ENCODE results near the gene SIGMAR1.

SIGMAR1 gene

DNA sequence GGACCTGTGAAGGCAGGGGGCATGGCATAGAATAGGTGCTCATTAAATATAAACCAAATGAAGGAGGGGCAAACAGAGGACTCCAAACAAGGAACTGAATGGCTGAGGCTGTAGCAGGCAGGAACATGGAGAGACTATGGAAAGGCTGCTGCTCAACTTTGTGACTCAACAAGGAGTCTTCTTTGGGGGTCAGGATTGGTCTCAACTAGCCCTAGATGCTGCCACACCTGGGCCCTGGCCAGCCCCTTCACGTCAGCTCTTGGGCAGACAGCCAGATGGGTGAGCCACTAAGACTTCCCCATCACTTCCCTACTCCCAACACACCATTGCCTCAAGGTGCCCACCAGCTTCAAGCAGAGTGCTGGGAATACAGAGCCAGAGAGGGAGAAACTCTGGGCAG is 36.7 kb downstream of the SIGMAR1 start:
- no peak for DNase-seq

DNA sequence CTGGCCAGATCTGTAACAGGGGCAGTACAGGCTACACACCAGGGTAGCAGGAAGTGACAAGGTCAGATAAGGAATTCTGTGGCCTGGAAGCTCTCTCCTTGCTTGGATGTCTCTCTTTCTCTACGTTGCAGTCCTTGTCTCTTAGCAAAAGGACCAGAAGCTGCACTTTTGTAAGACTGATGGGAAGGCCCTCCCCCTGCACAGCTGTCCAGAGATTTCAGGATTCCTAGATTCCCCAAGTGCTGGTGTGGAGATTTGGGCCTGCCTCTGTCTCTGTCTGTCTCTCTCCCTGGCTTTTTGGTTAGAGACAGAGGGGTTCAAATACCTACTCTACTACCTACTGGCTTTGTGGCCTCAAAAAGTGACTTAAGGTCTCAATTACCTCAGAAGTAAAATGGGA is 38.0 kb downstream of the SIGMAR1 start:
- no peak for DNase-seq

DNA sequence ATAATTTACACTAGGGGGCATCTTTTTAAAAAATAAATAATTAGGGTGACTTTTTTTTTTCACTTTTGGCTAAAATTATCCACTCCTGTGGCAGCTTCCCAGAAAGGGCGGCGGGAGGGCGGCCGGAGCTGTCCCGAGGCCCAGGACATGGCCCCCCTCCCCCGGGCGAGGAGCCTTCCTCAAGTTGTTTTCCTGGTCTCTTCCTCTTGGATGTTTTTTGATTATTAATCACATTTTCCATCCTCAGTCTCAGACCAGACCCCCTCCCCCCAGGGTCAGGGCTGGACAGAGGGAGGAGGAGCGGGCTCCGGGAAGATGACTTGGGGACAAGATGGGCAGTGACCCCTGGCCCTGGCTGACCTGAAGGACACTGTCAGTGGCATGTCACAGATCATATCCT is 43.4 kb downstream of the SIGMAR1 start:
- DNase-seq, result no peak

DNA sequence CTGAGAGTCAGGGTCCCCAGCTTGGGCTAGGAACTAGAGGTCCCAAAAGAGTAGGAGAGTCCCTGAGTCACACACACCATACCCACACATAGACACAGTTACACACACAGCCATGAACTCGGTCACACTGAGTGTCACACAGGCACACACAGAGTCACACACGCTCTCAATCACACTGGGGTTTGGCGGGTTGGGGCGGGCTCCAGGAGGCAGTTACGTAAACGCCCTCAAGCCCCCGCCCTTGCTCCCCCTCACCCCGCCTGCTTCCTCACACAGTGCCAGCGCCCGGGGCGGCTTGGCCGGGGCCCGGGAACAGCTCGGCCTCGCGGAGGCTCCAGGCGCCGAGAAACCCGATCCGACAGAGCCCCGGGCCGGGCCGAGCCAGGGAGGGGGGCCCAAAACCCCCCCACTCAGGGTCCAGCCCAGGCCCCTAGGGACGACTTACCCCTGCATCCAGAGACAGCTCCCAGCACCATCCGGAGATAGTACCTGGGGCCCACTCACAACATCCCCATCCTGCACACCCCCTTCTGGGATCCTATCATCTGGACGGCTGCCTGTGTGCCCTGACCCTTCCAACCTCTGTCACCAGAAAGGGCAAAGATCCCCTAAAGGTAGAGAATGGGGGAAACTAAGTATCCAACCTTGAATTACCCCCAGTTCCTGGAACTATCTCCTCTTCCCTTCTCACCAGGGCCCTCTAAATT is 44.5 kb downstream of the SIGMAR1 start:
- DNase-seq, result peak; percentile 29

DNA sequence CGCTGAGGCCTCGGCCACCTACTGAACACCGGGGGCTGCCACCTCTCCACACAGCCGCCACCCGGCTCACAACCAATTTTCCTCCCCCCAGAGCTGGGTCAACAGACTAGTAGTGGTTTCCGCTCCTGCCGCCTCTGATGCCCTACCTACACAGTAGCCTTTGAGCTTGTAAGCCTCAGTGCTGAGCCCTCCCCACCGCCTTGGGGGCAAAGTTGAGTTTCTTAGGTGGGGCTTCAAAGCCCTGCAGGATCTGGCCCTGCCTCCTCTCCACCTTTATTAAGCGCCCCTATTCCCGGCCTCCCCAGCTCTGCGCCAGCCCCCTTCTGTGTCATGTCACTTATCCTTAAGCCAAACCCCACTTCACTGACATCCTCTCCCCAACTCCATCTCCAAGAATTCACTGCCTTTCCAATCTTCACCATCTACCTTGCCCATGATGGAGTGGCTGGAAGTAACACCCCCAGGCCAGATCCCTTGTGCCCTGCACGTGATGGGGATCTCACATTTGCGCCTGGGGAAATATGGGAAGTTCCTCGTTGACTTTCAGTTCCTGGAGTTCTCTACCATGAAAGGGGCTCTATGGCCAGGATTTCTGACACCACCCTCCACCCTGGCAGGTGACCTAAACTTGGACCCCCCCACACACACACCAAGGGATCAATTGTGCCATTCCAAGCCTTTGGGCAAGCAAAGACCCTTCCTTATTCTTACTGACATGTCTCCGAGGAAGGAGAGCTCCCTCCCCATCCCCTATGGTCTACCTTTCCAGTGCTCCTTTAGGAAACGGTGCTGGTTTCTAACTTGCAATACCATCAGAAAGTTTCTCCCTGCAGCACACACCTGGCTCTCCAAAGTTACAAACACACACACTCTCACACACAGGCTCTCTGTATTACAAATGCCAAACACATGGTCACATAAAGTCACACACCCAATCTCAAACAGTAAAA is 45.4 kb downstream of the SIGMAR1 start:
- no peak for DNase-seq

DNA sequence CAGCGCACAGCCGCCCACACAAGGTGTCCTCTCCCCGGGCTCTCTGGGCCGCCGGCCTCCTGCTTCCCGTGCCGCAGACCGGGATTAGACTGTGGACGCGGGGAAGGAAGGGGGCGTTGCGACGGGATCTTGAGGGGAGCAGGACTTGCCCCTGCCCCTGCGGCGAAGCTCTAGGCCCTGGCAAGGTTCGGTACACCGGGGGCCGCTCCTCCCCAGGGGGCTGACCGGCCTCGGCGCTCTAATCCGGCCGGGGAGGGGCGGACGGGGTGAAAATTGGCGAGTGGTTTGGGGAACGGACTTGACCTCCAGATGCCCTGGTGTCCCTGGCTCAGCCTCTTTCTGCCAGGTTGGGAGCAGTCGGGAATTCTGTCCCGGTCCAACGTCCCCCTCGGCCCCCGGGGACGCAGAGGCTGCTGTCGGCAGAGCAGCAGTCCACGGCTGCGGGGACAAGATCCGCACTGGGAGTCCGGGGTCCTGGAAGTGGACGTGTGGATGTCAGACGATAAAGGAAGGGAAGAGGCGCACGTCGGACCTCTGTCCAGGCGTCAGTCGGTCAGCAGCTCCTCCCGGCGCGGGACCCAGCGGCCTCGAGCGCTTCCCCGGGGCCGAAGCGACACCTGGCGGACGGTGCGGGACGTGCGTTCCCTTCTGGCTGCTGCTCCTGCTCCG is 46.2 kb downstream of the SIGMAR1 start:
- DNase-seq, result peak; percentile 19

DNA sequence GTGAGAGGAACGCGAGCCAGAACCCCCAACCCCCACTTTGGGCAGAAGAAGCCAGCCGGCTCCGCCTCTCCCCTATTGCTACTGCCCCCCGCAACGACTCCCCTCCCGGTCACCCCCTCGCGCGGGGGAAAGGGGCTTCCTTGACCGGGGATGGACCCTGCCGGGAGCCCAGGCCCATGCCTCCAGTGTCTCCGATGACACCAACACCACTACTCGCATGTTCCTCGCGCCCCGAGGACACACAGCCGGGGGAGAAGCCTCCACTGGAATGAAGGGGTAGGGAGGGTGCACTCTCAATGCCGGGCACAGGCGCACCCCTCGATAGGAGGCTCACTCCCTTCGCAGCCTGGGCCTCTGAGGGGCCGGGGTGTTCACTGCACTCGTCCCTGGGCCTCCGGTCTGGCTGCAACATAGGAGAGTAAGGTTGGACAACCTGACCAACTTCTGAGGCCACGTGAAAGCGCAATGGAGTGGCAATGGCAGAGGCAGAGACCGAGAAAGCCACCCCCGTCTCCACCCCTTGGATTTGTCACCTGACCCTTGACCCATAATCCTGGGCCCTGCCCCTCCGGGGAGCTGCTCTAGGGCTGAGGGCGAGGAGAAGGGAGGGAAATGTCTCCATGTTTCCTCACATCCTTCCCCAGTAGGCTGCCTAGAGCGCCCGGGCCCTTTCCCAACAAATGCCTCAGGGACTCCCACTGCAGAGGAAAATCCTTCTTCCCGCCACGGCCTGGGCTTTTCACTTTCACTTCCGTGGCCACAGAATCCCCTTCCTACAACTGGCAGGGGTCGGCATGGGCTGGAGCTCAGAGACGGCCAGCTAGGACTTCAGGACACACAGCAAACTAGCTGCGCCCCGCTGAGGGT is 47.0 kb downstream of the SIGMAR1 start:
- no peak for DNase-seq

DNA sequence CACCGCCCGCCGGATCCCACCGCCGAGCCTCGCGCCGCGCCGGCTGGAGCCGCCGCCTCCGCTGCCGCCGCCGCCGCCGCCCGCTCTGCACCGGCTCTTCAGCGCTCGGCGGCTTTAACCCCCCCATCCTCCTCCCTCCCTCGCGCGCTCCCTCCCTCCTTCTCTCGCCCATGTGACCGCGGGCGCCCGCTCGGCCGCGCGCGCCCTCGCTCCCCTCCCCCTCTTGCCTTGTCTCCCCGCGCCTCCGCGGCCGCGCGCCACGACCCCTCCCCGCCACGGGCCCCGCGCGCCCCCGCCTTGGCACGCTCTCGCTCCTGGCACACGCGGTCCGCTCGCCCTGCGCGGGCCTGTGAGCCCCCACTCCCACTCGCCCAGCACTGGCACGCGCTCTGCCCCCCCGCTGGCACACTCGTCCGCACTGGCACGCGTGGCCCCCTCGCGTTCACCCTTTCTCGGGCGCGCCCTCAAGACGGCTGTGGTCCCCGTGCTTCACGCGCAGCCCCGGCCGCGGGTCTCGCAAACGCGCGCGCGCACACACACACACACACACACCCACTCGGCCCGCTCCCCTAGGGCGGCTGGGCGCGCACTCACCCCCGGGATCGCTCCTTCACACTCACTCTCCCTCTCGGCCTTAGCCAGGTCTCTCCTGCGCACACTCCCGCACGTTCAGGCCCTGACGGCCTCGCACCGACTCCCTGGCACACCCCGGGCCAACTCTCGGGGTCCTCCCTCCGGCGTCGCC is 47.8 kb downstream of the SIGMAR1 start, which contains the start of gene CNTFR:
Gene CNTFR, minus strand, starts transcription at position 89 of the 745 bp plus-strand sequence. CDS start 20,743 bp downstream, outside the sequence.
- DNase-seq, result peak; percentile 18

DNA sequence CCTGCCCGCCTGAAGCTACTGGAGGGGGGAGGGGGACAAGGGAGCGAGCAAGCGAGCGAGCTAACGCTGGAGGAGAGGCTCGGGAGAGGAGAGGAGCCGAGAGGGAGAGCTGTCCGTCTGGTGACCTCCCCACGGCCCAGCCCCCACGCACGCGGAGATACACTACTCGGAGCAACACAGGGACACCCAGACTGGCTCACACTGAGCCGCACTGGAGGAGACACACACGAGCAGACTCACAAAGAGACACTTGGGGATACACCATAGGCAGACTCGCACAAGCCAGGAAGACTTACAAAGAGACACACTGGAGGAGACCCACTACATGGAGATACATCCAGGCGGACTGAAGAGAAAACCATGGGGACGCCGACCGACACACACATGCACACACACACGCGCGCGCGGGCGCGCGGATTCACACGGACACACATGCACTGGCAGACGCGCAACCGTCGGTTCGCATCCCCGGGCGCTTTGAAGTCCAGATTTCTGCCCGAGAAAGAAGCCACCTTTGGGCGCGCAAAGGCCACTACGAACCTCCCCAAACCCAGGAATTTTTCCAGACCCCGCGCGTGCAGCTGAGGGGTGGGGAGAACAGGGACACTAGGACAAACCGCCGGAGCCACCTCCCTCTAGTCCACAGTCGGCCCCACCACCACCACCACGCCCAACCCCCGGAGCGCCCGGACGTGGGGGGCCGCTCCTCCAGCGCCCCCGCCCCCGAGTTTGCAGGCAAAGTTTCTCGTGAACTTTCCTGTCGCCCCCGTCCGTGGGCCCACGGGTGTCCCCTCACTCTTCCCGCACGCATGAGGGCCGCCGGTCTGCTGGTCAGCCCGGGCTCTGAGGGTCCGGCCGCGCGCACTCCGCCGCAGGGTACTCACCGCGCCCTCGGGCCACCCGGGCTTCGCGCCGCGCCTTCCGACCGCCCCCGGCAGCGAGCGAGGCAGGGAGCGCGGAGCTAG is 48.6 kb downstream of the SIGMAR1 start:
- no peak for DNase-seq

DNA sequence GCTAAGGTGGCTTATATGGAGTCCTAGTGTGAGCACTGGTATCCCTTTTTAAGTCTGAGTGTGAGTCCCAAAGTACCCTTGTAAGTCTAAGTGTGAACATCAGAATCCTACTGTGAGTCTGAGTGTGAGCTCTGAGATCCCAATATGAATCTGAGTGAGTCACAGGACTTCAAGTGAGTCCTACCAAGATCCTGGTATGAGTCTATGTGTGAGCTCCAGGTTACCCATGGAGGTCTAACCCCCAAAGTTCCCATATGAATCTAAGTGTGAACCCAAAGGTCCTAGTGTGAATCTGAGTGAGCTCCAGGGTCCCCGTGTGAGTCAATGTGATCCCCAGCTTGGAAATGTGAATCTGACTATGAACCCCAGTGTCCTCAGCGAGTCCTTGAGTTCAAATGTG is 50.3 kb downstream of the SIGMAR1 start:
- no peak for DNase-seq

DNA sequence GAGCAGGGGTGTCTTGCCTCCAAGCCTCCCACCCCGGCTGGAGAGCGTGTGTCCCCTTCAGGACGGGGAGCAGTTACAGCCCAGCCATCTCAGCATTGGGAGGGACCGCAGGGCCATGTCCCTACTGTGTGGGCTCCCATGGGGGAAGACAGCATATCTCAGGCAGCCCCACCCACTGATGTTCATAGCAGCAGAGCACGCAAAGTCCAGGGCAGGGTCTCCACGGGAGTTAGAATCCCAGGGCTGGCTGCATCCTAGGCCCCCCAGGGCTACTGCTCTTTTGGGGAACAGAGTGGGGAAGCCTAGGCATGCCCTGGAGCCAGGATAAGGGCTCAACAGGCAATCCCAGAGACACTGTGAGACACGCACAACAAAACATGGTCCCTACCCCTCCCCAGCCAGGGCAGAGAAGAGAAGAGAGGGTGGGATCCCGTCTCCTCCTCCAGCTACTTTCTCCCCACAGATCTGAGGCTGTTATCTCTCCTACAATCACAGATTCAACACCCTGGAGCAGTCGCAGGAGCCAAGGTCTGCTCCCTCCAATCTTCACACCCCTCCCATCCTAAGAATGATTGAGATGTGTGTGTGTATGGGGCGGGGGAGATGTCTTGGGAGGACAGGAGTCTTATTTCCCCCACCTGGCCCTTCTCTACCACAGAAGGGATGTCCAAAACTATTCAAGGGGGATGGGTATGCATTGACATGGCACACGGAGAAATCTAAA is 51.5 kb downstream of the SIGMAR1 start:
- DNase-seq, result no peak

DNA sequence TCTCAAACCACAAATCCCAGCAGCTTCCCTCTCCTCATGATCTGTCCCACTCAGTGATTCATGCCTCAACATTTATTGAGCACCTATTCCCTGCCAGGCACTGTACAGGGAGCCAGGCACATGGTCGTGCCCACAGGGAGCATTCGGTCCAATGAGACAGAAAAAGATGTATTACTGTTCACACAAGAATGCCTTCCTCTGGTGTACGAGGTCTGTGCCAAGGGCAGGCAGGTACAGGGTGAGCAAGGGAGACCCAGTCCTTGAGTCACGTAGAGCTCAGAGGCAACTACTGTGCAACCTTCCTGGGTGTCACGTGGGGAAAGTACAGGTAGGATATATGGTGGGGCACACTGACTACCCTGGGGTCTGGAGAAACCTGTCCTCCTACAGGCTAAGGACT is 52.6 kb downstream of the SIGMAR1 start:
- DNase-seq, result no peak
